Heart left ventricle (tissue), 16 donors: ENCODE results near the gene SLC16A8. TPM values are rescaled to one million over a fixed set of nuclear protein-coding genes. Genes with fewer than 3 reads are reported as not detected.

Experiments
- ATAC-seq, 4 donors: fragments of 200-7000 bp; cut with Tn5 transposase; one replicate each; pipeline ENCODE4 v1.9.1; 2020 to 2022; ENCODE audit warnings: moderate library complexity in 4 of 4, mild to moderate bottlenecking in 3 of 4, moderate number of reproducible peaks in 1 of 4
- DNase-seq, 5 donors: peaks; one replicate each; pipeline ENCODE4 v3.0.0-alpha.2; 2020
- H3K27ac ChIP-seq, 12 donors: fragments of 200-600 bp; sonication (generic) in 4 of 12; one replicate each; pipeline versions ENCODE4 v1.5.0 to v1.8.0; 2016 to 2022; ENCODE audit warnings: mild to moderate bottlenecking in 2 of 12
- H3K27me3 ChIP-seq, 9 donors: fragments of 200-600 bp; sonication (generic) in 2 of 9; one replicate each; pipeline versions ENCODE4 v1.5.1 to v1.8.0; 2016 to 2022; ENCODE audit warnings: mild to moderate bottlenecking in 3 of 9
- H3K36me3 ChIP-seq, 9 donors: fragments of 200-600 bp; sonication (generic) in 2 of 9; one replicate each; pipeline versions ENCODE4 v1.5.0 to v1.8.0; 2018 to 2022; ENCODE audit warnings: mild to moderate bottlenecking in 2 of 9
- H3K4me1 ChIP-seq, 12 donors: fragments of 200-600 bp; sonication (generic) in 4 of 12; one replicate each; pipeline versions ENCODE4 v1.5.0 to v1.8.0; 2016 to 2022; ENCODE audit warnings: mild to moderate bottlenecking in 3 of 12
- H3K4me3 ChIP-seq, 12 donors: fragments of 200-600 bp; sonication (generic) in 4 of 12; one replicate each; pipeline versions ENCODE4 v1.5.0 to v1.8.0; 2017 to 2022; ENCODE audit warnings: mild to moderate bottlenecking in 9 of 12, moderate library complexity in 4 of 12
- H3K9me3 ChIP-seq, 12 donors: fragments of 200-600 bp; sonication (generic) in 4 of 12; one replicate each; pipeline versions ENCODE4 v1.5.0 to v1.8.0; 2016 to 2022; ENCODE audit warnings: mild to moderate bottlenecking in 1 of 12
- CTCF ChIP-seq, 12 donors: fragments of 200-600 bp; sonication (generic) in 4 of 12; IDR thresholded peaks; one replicate each; pipeline versions ENCODE4 v1.5.0 to v1.8.0; 2018 to 2022; ENCODE audit warnings: antibody characterized with exemption in 12 of 12, mild to moderate bottlenecking in 5 of 12
- POLR2A ChIP-seq, 2 donors: fragments of 450-650 bp; IDR thresholded peaks; one replicate each; pipeline ENCODE4 v1.6.1; 2017; ENCODE audit warnings: antibody characterized with exemption in 2 of 2, mild to moderate bottlenecking in 2 of 2, moderate library complexity in 2 of 2
- WGBS, 4 donors: extraction: QIAGEN DNeasy Blood & Tissue Kit in 2 of 4; methylation state at CpG; one replicate each; pipeline versions ENCODE4 v1.1.5 to v1.1.7; 2013 to 2018; 5-methylcytosine and 5-hydroxymethylcytosine counted together
- intact Hi-C, 10 donors: fragments of 100-400 bp; cut with DNase I; formaldehyde crosslinking; loops; one replicate each; pipeline versions ENCODE4 v1.11.1 to v1.14.2; 2022
- polyA plus RNA-seq, 2 donors: library from polyadenylated mRNA; stranded (reverse); fragments of 200-250 nt; gene quantifications; one replicate each; pipeline ENCODE4 v1.2.3, GENCODE V29; 2013
- total RNA-seq, 9 donors: library from RNA; depleted of rRNA in 2 of 9; stranded (reverse); fragments of >200 nt in 2 of 9; fragmentation: NEBNext Ultra II Directional in 3 of 9; extraction: Animal tissue kit (Norgen Biotek cat#: 25700) in 3 of 9; gene quantifications; one replicate each; pipeline versions ENCODE4 v1.1.0 to v1.2.4, GENCODE V29; 2016 to 2023
- donor health status: ischemic (EF 13 %, LVEDD 7.1; RV severe dilation, severe dysfunction).
- donor health status: healthy with polysubstance abuse.
- donor health status: DM: no; HTN: yes; CAD: no.
- donor health status: DM: no; HTN: no; CAD: no.
- donor health status: ischemic (EF 25% LVEDD 6.9; RV normal size, moderate dysfunction).
- donor health status: ischemic (EF 25% LVEDD 5.7; RV mildly dilated, moderate dysfunction).
- donor health status: healthy.
- donor health status: DM: yes; HTN: yes; CAD: no.
- donor health status: ischemic (EF 35%, LVEDD 5.7; RV mildly dilated, moderate dysfunction).
- donor health status: nonischemic (EF 11% LVEDD 7.7; RV severe dilation, severe dysfunction).
- donor health status: DM: yes; HTN: yes; CAD: no.
- donor health status: PGD.
- donor health status: ischemic (EF 29% LVEDD 5.4; RV normal size, mild dysfunction).
- donor health status: nonischemic (EF 23%, LVEDD 6.1; RV moderate dilation, normal function).

Gene SLC16A8
- total and polyA plus RNA-seq, 11 donors = 0.34 TPM; not detected in 10

- no peaks in the 10 kb centered on the region for H3K36me3 ChIP-seq
- intact Hi-C loops = no loop called here
- H3K9me3 ChIP-seq = no peaks in the 10 kb centered on the region
- H3K27me3 ChIP-seq = no peaks in the 10 kb centered on the region
- TF ChIP-seq CTCF (IDR thresholded peaks at IDR 0.05) (no peak), POLR2A (IDR thresholded peaks at IDR 0.05) (no peak)
- H3K27ac ChIP-seq = peak overlapping the region; percentile 23 to 80 (median 59)
- no peak for DNase-seq
- H3K4me1 ChIP-seq = peaks cover 0 to 24% (median 14%) of the 10 kb centered on the region in 12 donors
- 74 to 80% (median 76%) methylated on average over 24 to 27 of the region's 27 CpGs for WGBS, 4 donors
- ATAC-seq = peak in 1 of 4 donors; percentile 31
- H3K4me3 ChIP-seq = no peak overlapping the region
Measured at GRCh38 chr22:38033522-38034277, 50.3 kb downstream of the SLC16A8 start.

- DNase-seq (no peak), ATAC-seq (no peak)
- no peaks in the 10 kb centered on the region for H3K9me3 ChIP-seq
- TF ChIP-seq CTCF (IDR thresholded peaks at IDR 0.05) (no peak), POLR2A (IDR thresholded peaks at IDR 0.05) (no peak)
- H3K4me1 ChIP-seq = peaks cover 0 to 24% (median 14%) of the 10 kb centered on the region in 12 donors
- intact Hi-C loops = no loop called here
- no peaks in the 10 kb centered on the region for H3K36me3 ChIP-seq
- WGBS, 4 donors = 91 to 95% (median 91%) methylated on average over 18 to 19 of the region's 19 CpGs
- no peak overlapping the region for H3K4me3 ChIP-seq
- H3K27me3 ChIP-seq = no peaks in the 10 kb centered on the region
- H3K27ac ChIP-seq = peak overlapping the region in 5 of 12 donors; percentile 5 to 80 (median 49)
Measured at GRCh38 chr22:38032681-38033521, 51.1 kb downstream of the SLC16A8 start.

- H3K36me3 ChIP-seq = no peaks in the 10 kb centered on the region
- no peaks in the 10 kb centered on the region for H3K9me3 ChIP-seq
- DNase-seq = no peak
- no peak overlapping the region for H3K27ac ChIP-seq
- no peak for ATAC-seq
- H3K4me3 ChIP-seq = no peak overlapping the region
- no peaks in the 10 kb centered on the region for H3K27me3 ChIP-seq
- H3K4me1 ChIP-seq = peaks cover 0 to 24% (median 14%) of the 10 kb centered on the region in 12 donors
- intact Hi-C loops = no loop called here
- 90 to 97% (median 92%) methylated on average over 7 to 12 of the region's 12 CpGs for WGBS, 4 donors
- no peak for TF ChIP-seq CTCF (IDR thresholded peaks at IDR 0.05)
- no peak for TF ChIP-seq POLR2A (IDR thresholded peaks at IDR 0.05)
Measured at GRCh38 chr22:38031491-38031890, 52.5 kb downstream of the SLC16A8 start.
